ENCODE measurements around the gene GYG2.

Gene GYG2

GRCh38 chrX:2782171-2782570 is 46.6 kb upstream of the GYG2 start:
- no peak overlapping the region for H3K4me3 ChIP-seq (ENCODE audit: low read length in 2 of 2)

GRCh38 chrX:2782778-2783177 is 46.0 kb upstream of the GYG2 start:
- Histone ChIP-seq H3K4ac (ENCODE audit: low read length) (no peak overlapping the region), H2BK5ac (ENCODE audit: low read length) (no peak overlapping the region), H2AFZ (ENCODE audit: low read length) (peak overlapping the region; percentile 31), H3K9me3 (replicated peaks in 1 of 2; ENCODE audit: control insufficient read depth in 2 of 2, insufficient read depth in 1 of 2, low read depth in 1 of 2, low read length in 2 of 2) (no peaks in the 10 kb centered on the region), H2AK5ac (ENCODE audit: low read depth, low read length) (no peak overlapping the region), H3K4me2 (ENCODE audit: insufficient read depth, low read length, poor library complexity, severe bottlenecking) (no peak overlapping the region), H2BK120ac (ENCODE audit: low read depth, low read length) (no peak overlapping the region), H3K36me3 (replicated peaks in 1 of 2; ENCODE audit: control insufficient read depth in 2 of 2, insufficient read depth in 2 of 2, low read length in 2 of 2) (no peaks in the 10 kb centered on the region), H3K14ac (ENCODE audit: low read length) (no peak overlapping the region), H3K9ac (ENCODE audit: low read depth, low read length, poor library complexity) (no peak overlapping the region), H3K79me1 (ENCODE audit: low read depth, low read length) (no peaks in the 10 kb centered on the region), H3K27me3 (ENCODE audit: control insufficient read depth in 3 of 3, insufficient read depth in 3 of 3, low read depth in 1 of 3, low read length in 3 of 3) (no peaks in the 10 kb centered on the region), H2BK15ac (ENCODE audit: low read length) (no peak overlapping the region), H3K4me3 (ENCODE audit: low read length in 2 of 2) (no peak overlapping the region), H4K91ac (ENCODE audit: low read depth, low read length, poor library complexity) (no peak overlapping the region), H3K27ac (replicated peaks; ENCODE audit: low read length) (no peak overlapping the region), H2BK12ac (ENCODE audit: low read length) (no peak overlapping the region), H3K18ac (ENCODE audit: low read length) (no peak overlapping the region), H3K23ac (ENCODE audit: low read depth, low read length, poor library complexity) (no peak overlapping the region), H3K4me1 (ENCODE audit: control insufficient read depth in 2 of 2, insufficient read depth in 1 of 2, low read depth in 1 of 2, low read length in 2 of 2) (peaks cover 5 to 13% of the 10 kb centered on the region in 2 donors), H4K8ac (ENCODE audit: low read depth, low read length) (no peak overlapping the region)
- no peak for DNase-seq (ENCODE audit: low spot score)
- WGBS, 2 donors (ENCODE audit: extremely low coverage in 2 of 2, insufficient read length in 2 of 2, insufficient replicate concordance in 1 of 2): no CpG with 5 or more reads among the region's 4 CpGs

More at GRCh38 chrX:2782171-2782570, 46.6 kb upstream of the GYG2 start:
- Histone ChIP-seq H2BK120ac (ENCODE audit: low read depth, low read length) (no peak overlapping the region), H3K9me3 (replicated peaks in 1 of 2; ENCODE audit: control insufficient read depth in 2 of 2, insufficient read depth in 1 of 2, low read depth in 1 of 2, low read length in 2 of 2) (no peaks in the 10 kb centered on the region), H3K4me1 (ENCODE audit: control insufficient read depth in 2 of 2, insufficient read depth in 1 of 2, low read depth in 1 of 2, low read length in 2 of 2) (peaks cover 5 to 13% of the 10 kb centered on the region in 2 donors), H4K91ac (ENCODE audit: low read depth, low read length, poor library complexity) (no peak overlapping the region), H3K9ac (ENCODE audit: low read depth, low read length, poor library complexity) (no peak overlapping the region), H3K4me2 (ENCODE audit: insufficient read depth, low read length, poor library complexity, severe bottlenecking) (no peak overlapping the region), H3K79me1 (ENCODE audit: low read depth, low read length) (no peaks in the 10 kb centered on the region), H2BK15ac (ENCODE audit: low read length) (no peak overlapping the region), H2AK5ac (ENCODE audit: low read depth, low read length) (no peak overlapping the region), H2BK5ac (ENCODE audit: low read length) (no peak overlapping the region), H3K27ac (replicated peaks; ENCODE audit: low read length) (no peak overlapping the region), H3K14ac (ENCODE audit: low read length) (no peak overlapping the region), H3K23ac (ENCODE audit: low read depth, low read length, poor library complexity) (no peak overlapping the region), H3K4ac (ENCODE audit: low read length) (no peak overlapping the region), H3K18ac (ENCODE audit: low read length) (no peak overlapping the region), H2AFZ (ENCODE audit: low read length) (peak overlapping the region; percentile 31), H3K27me3 (ENCODE audit: control insufficient read depth in 3 of 3, insufficient read depth in 3 of 3, low read depth in 1 of 3, low read length in 3 of 3) (no peaks in the 10 kb centered on the region), H4K8ac (ENCODE audit: low read depth, low read length) (no peak overlapping the region), H3K36me3 (replicated peaks in 1 of 2; ENCODE audit: control insufficient read depth in 2 of 2, insufficient read depth in 2 of 2, low read length in 2 of 2) (no peaks in the 10 kb centered on the region), H2BK12ac (ENCODE audit: low read length) (no peak overlapping the region)
- DNase-seq (ENCODE audit: low spot score): no peak
- WGBS, 2 donors (ENCODE audit: extremely low coverage in 2 of 2, insufficient read length in 2 of 2, insufficient replicate concordance in 1 of 2): no CpG with 5 or more reads among the region's 4 CpGs

GRCh38 chrX:2784026-2784425 is 44.7 kb upstream of the GYG2 start:
- Histone ChIP-seq H3K18ac (ENCODE audit: low read length) (no peak overlapping the region), H3K4ac (ENCODE audit: low read length) (no peak overlapping the region), H3K27ac (replicated peaks; ENCODE audit: low read length) (no peak overlapping the region), H3K14ac (ENCODE audit: low read length) (no peak overlapping the region), H3K23ac (ENCODE audit: low read depth, low read length, poor library complexity) (no peak overlapping the region), H3K4me3 (ENCODE audit: low read length in 2 of 2) (no peak overlapping the region), H2AK5ac (ENCODE audit: low read depth, low read length) (no peak overlapping the region), H3K27me3 (ENCODE audit: control insufficient read depth in 3 of 3, insufficient read depth in 3 of 3, low read depth in 1 of 3, low read length in 3 of 3) (no peaks in the 10 kb centered on the region), H3K9me3 (replicated peaks in 1 of 2; ENCODE audit: control insufficient read depth in 2 of 2, insufficient read depth in 1 of 2, low read depth in 1 of 2, low read length in 2 of 2) (no peaks in the 10 kb centered on the region), H2AFZ (ENCODE audit: low read length) (no peak overlapping the region), H3K4me2 (ENCODE audit: insufficient read depth, low read length, poor library complexity, severe bottlenecking) (no peak overlapping the region), H4K91ac (ENCODE audit: low read depth, low read length, poor library complexity) (no peak overlapping the region), H2BK120ac (ENCODE audit: low read depth, low read length) (no peak overlapping the region), H3K9ac (ENCODE audit: low read depth, low read length, poor library complexity) (no peak overlapping the region), H3K36me3 (replicated peaks in 1 of 2; ENCODE audit: control insufficient read depth in 2 of 2, insufficient read depth in 2 of 2, low read length in 2 of 2) (no peaks in the 10 kb centered on the region), H2BK15ac (ENCODE audit: low read length) (no peak overlapping the region), H2BK5ac (ENCODE audit: low read length) (no peak overlapping the region), H3K79me1 (ENCODE audit: low read depth, low read length) (no peaks in the 10 kb centered on the region), H4K8ac (ENCODE audit: low read depth, low read length) (no peak overlapping the region), H2BK12ac (ENCODE audit: low read length) (no peak overlapping the region), H3K4me1 (ENCODE audit: control insufficient read depth in 2 of 2, insufficient read depth in 1 of 2, low read depth in 1 of 2, low read length in 2 of 2) (peaks cover 5 to 13% of the 10 kb centered on the region in 2 donors)
- WGBS, 2 donors (ENCODE audit: extremely low coverage in 2 of 2, insufficient read length in 2 of 2, insufficient replicate concordance in 1 of 2): no CpG with 5 or more reads among the region's 6 CpGs
- no peak for DNase-seq (ENCODE audit: low spot score)

GRCh38 chrX:2785538-2785937 is 43.2 kb upstream of the GYG2 start:
- Histone ChIP-seq H3K4me2 (ENCODE audit: insufficient read depth, low read length, poor library complexity, severe bottlenecking) (no peak overlapping the region), H3K4me1 (ENCODE audit: control insufficient read depth in 2 of 2, insufficient read depth in 1 of 2, low read depth in 1 of 2, low read length in 2 of 2) (peaks cover 4 to 13% of the 10 kb centered on the region in 2 donors), H2BK120ac (ENCODE audit: low read depth, low read length) (no peak overlapping the region), H3K9me3 (replicated peaks in 1 of 2; ENCODE audit: control insufficient read depth in 2 of 2, insufficient read depth in 1 of 2, low read depth in 1 of 2, low read length in 2 of 2) (no peaks in the 10 kb centered on the region), H3K36me3 (replicated peaks in 1 of 2; ENCODE audit: control insufficient read depth in 2 of 2, insufficient read depth in 2 of 2, low read length in 2 of 2) (no peaks in the 10 kb centered on the region), H3K27ac (replicated peaks; ENCODE audit: low read length) (no peak overlapping the region), H3K4ac (ENCODE audit: low read length) (no peak overlapping the region), H4K91ac (ENCODE audit: low read depth, low read length, poor library complexity) (no peak overlapping the region), H2BK12ac (ENCODE audit: low read length) (no peak overlapping the region), H2AK5ac (ENCODE audit: low read depth, low read length) (no peak overlapping the region), H3K23ac (ENCODE audit: low read depth, low read length, poor library complexity) (no peak overlapping the region), H2BK15ac (ENCODE audit: low read length) (no peak overlapping the region), H2BK5ac (ENCODE audit: low read length) (no peak overlapping the region), H3K9ac (ENCODE audit: low read depth, low read length, poor library complexity) (no peak overlapping the region), H4K8ac (ENCODE audit: low read depth, low read length) (no peak overlapping the region), H3K4me3 (ENCODE audit: low read length in 2 of 2) (no peak overlapping the region), H3K18ac (ENCODE audit: low read length) (no peak overlapping the region), H3K27me3 (ENCODE audit: control insufficient read depth in 3 of 3, insufficient read depth in 3 of 3, low read depth in 1 of 3, low read length in 3 of 3) (no peaks in the 10 kb centered on the region), H3K14ac (ENCODE audit: low read length) (no peak overlapping the region), H3K79me1 (ENCODE audit: low read depth, low read length) (no peaks in the 10 kb centered on the region), H2AFZ (ENCODE audit: low read length) (no peak overlapping the region)
- WGBS, 2 donors (ENCODE audit: extremely low coverage in 2 of 2, insufficient read length in 2 of 2, insufficient replicate concordance in 1 of 2): no CpG with 5 or more reads among the region's 4 CpGs
- no peak for DNase-seq (ENCODE audit: low spot score)

All from neuronal stem cell (in vitro differentiated cells).